Middle frontal gyrus (tissue), 1 donor: ENCODE results near the gene EGFL8.
"Not testable (repeated sequence)": the region's sequence is repeated elsewhere in the genome, so short reads cannot be mapped to it uniquely, and the experiment has no call there.

Experiments
- DNase-seq: peaks from one replicate; pipeline ENCODE4 v3.0.0-alpha.2; 2015; ENCODE audit warnings: low spot score; ENCODE audit errors: extremely low spot score

EGFL8 gene

DNA sequence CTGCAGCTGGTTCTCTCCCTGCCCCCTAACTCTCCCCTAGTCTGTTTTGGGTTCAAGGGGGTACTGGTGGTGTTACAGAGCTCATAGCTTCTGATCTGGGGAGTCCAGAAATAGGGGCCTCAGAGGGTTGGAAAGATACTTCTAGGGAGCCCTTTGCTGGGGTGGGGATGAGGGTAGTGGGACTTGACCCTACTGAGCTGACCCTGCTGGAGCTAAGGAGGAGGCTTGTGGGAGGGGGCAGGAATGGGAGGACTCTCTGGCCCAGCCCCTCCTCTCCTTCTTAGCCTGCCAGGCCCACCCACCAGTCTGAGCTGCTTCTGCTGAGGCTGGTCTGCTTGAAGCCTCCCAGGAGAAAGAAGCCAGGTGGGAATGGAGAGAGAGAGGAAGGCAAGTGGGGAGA lies at the start of gene EGFL8:
TSS of gene EGFL8 (plus strand) at position 301 of the 400 bp plus-strand sequence. CDS start 1,571 bp downstream, outside the sequence.
- no peak for DNase-seq

DNA sequence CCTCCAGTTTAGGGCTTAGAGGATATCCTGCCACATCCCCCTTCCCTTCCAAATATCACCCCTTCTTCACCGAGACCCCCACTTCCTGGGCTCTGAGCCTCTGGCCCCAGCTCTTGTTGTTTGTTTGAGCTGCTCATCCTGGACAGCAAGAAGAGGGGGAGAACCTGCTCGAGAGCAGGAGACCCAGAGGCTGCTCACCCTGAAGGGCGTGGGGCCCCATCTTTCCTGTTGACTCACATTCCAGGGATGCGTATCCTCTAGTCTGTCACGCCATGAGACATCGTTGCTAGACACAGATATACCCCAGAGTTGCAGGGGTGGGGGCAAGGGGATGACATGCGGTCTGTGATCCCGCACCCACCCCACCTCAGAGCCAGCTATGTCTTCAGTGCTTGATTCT lies 49.6 kb upstream of the EGFL8 start:
- no peak for DNase-seq

DNA sequence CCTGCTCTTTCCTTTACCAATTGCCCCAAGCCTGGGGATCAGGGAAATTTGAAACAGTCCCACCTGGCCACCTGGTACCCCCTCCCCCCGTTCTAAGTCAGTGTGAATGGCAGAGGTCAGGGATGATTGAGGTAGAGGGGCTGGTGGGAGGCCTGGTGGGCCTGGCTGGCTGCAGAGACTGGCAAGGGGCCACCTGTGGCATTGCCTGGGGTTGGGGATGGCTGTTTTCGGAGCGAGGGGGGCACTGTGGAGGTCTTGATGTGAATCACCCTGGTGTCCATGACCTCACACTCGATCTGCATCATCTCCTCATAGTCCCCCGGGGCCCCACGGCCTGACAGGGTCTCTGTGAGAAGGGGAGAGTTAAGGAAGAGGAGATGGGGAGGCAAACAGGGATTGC lies 48.8 kb upstream of the EGFL8 start:
- no peak for DNase-seq

DNA sequence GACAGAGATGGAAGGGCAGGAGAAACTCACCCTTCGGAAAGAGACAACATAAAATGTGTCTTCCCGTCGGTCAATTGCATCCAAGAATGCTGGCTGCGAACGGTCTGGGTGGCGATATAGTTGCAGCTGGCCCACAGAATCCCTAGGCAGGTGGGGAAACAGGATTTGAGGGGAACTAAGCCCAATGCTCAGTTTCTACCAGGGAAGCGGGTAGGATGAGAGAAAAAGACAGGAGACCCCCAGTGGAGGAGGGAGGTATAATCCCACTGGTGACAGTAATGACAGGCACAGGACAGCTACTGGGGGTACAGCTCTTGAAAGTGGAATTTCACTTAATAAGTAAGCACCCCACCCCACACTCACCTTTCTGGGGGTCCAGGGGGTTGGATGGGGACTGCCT lies 47.7 kb upstream of the EGFL8 start:
- DNase-seq: no peak

DNA sequence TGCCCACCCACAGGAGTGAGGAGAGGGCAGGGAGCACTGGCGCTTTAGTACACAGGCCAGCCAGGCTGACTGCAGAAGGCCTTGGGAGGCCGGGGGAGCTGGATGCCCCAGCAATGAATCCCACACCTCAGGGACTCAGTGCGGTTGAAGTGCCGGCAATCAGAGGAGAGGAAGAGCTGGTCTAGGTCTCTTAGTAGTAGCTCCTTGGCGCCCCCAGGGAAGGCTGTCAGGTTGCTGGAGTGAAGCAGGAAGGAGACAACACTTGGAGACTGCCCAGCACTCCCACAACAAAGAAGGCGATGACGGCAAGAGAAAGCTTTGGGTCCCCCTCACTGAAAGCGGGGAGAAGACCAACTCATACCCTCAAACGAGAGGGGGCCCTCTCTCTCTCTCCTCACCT lies 46.9 kb upstream of the EGFL8 start:
- no peak for DNase-seq

- DNase-seq: peak; percentile 72
These were observed 45.4 kb upstream of the EGFL8 start for GRCh38 chr6:32118782-32119628.

DNA sequence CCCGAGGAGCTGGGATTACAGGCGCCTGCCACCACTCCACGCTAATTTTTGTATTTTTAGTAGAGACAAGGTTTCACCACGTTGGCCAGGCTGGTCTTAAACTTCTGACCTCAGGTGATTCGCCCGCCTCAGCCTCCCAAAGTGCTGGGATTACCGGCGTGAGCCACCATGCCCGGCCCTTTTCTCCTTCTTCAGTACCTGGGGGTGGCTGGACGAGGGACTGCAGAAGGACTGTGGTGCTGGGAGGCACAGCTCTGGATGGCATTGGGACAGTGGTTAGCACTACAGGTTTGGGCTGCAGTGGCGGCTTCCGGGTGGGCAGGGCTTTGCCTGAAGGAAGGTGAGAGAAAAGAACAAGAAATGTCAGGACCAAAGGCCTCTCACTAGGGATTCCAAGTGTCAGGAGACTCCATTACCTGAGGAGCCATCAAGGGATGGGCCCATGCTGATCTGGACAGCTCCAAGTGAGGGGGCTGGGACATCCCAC lies 43.8 kb upstream of the EGFL8 start:
- DNase-seq: no peak

DNA sequence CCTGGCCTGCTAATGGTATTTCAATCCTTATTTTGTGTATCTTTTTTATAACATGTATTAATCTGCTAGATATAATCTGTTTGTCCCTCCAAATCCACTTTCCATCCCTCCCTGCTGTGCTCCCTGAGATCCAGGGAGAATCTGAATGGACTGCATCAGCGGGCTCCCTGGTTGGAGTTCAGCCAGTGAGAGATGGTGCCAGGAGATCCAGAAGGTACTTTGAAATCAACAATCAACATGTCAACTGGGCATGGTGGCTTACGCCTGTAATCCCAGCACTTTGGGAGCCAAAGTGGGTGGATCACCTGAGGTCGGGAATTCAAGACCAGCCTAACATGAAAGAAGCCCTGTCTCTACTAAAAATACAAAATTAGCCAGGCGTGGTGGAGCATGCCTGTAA lies 40.7 kb upstream of the EGFL8 start:
- DNase-seq: no peak

DNA sequence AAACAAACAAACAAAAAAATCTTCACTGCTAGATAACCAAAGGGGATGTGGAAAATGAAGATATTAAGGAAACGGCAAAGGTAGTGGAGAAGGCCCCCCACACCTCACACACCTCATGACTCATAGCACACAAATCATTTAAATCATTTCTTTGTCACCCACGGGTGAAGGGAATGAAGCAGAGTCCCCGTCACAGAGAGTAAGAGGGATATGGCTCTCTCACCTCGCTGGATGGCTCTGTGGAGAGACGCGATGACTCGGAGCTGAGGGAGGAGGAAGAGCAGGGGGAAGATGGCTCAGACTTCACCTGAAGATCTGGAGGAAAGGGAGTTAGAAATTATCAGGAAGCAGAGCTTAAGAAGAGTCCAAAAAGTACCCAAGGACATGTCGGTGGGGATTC lies 37.5 kb upstream of the EGFL8 start:
- no peak for DNase-seq

GRCh38 chr6:32127409-32127716 lies 37.0 kb upstream of the EGFL8 start:
- DNase-seq: no peak

- DNase-seq: peak; percentile 99
These were observed 36.4 kb upstream of the EGFL8 start, which contains the start of gene ATF6B for GRCh38 chr6:32127717-32128592. Gene ATF6B, minus strand, starts transcription at chr6:32128246. Its CDS starts 39 bp downstream, at chr6:32128207.

GRCh38 chr6:32128751-32129296 lies 35.6 kb upstream of the EGFL8 start:
- no peak for DNase-seq

- DNase-seq: no peak
These were observed 34.9 kb upstream of the EGFL8 start for GRCh38 chr6:32129297-32130088.

- DNase-seq: no peak
These were observed 32.9 kb upstream of the EGFL8 start for GRCh38 chr6:32131439-32131948.

- no peak for DNase-seq
These were observed 32.3 kb upstream of the EGFL8 start for GRCh38 chr6:32132110-32132509.

DNA sequence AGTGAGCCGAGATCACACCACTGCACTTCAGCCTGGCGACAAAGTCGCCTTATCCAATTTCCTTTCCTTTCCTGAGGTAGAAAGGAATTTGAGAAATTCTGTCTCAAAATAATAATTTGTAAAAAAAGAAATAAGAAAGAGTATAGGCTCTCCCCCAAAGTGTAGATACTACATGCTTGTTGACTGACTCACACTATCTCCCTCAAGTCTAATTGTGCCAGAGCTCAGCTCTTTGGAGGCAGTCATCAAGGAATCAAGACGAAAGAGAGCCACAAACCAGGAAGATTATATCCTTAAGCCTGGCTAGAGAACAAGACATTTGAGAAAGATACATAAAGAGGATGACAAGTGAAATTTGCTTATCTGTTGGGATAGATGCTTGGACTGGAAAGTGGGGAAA lies 30.6 kb upstream of the EGFL8 start:
- no peak for DNase-seq

GRCh38 chr6:32137454-32137853 lies 26.9 kb upstream of the EGFL8 start:
- DNase-seq: no peak

DNA sequence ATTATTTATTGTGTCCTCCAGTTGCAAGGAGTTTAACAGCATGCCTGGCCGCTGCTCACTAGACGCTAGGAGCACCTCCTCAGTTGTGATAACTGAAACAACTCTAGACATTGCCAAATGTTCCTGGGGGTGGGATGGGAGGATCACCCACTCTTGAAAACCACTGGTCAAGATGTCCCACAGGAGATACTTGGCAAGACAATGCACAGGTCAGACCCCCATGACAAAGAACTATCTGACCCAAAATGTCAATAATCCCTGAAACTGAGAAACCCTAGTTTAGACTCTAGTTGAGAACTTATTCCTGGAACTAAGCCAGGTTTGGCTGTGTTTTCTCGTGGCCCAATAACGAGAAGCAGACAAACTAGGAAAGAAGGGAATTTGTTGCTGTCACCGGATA lies 24.8 kb upstream of the EGFL8 start:
- no peak for DNase-seq

- DNase-seq: no peak
These were observed 23.9 kb upstream of the EGFL8 start for GRCh38 chr6:32140420-32141046.

DNA sequence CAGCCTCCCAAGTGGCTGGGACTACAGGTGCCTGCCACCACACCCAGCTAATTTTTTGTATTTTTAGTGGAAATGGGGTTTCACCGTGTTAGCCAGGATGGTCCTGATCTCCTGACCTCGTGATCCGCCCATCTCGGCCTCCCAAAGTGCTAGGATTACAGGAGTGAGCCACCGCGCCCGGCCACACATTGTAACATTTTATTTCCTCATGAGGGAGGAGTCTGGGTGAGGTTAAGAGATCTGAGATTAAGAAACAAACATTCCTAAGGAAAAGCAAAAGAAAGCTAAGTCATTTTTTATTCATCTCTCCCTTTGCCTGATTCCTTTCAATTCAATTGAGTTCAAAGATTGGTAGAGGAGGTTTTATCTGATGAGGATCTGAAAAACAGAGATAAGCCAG lies 20.2 kb upstream of the EGFL8 start:
- not testable (repeated sequence) for DNase-seq

- DNase-seq: no peak
These were observed 18.1 kb upstream of the EGFL8 start for GRCh38 chr6:32146287-32146686.
